ENCODE data around the gene CD82. TPM values are rescaled to one million over a fixed set of nuclear protein-coding genes. Genes with fewer than 3 reads are reported as not detected.

Gene CD82
- polyA plus RNA-seq, 1 donor from 2014 or later = 0.84 TPM

DNA sequence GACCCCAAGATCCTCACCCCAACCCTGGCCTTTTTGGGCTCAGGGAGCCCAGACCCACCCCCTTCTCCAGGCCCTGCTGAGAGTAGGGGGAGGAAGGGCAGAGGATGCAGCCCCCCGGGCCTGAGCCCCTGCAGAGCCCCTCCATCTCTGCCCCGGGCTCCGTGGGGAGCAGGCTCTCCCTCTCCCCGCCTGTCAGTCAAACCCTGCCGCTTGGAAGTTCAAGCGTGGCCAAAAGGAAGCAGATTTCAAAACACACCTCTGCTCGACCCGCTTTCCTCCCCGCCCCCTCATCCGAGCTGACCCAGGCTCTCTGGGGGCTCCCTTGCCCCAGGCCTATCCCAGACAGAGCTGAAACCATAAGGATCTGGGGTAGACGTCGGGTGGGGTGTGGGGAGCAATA lies 39.0 kb upstream of the CD82 start:
- no peaks in the 10 kb centered on the region for H3K36me3 ChIP-seq (ENCODE audit: insufficient read depth, low read length)
- no peaks in the 10 kb centered on the region for H3K9me2 ChIP-seq (ENCODE audit: insufficient read depth, low read length)
- H3K4me2 ChIP-seq (ENCODE audit: low read length) = no peak overlapping the region
- H2AFZ ChIP-seq (ENCODE audit: low read depth, low read length) = no peak overlapping the region
- TF ChIP-seq EZH2 (IDR thresholded peaks at IDR 0.05; ENCODE audit: borderline replicate concordance, insufficient read depth, low read length, poor library complexity, severe bottlenecking) (no peak), POLR2AphosphoS5 (IDR thresholded peaks at IDR 0.05) (no peak), TAF1 (IDR thresholded peaks at IDR 0.05; ENCODE audit: low read depth) (no peak), EP300 (conservative IDR thresholded peaks at IDR 0.05; ENCODE audit: poor library complexity, severe bottlenecking) (no peak), MXI1 (conservative IDR thresholded peaks at IDR 0.05; ENCODE audit: poor library complexity, severe bottlenecking) (no peak)
- TF ChIP-seq, protein P1, sequence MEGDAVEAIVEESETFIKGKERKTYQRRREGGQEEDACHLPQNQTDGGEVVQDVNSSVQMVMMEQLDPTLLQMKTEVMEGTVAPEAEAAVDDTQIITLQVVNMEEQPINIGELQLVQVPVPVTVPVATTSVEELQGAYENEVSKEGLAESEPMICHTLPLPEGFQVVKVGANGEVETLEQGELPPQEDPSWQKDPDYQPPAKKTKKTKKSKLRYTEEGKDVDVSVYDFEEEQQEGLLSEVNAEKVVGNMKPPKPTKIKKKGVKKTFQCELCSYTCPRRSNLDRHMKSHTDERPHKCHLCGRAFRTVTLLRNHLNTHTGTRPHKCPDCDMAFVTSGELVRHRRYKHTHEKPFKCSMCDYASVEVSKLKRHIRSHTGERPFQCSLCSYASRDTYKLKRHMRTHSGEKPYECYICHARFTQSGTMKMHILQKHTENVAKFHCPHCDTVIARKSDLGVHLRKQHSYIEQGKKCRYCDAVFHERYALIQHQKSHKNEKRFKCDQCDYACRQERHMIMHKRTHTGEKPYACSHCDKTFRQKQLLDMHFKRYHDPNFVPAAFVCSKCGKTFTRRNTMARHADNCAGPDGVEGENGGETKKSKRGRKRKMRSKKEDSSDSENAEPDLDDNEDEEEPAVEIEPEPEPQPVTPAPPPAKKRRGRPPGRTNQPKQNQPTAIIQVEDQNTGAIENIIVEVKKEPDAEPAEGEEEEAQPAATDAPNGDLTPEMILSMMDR (IDR thresholded peaks at IDR 0.05; ENCODE audit: poor library complexity, severe bottlenecking) = no peak
- no peak overlapping the region for H3K4me3 ChIP-seq (ENCODE audit: low read length)
- no peak overlapping the region for H3K27ac ChIP-seq (ENCODE audit: low read length)
- no peaks in the 10 kb centered on the region for H3K79me2 ChIP-seq (replicated peaks; ENCODE audit: insufficient read depth, low read length)
- H3F3A ChIP-seq (ENCODE audit: insufficient read depth, low read length, poor library complexity, severe bottlenecking) = no peaks in the 10 kb centered on the region
- no peaks in the 10 kb centered on the region for H3K9me3 ChIP-seq (ENCODE audit: low read length)
- no peaks in the 10 kb centered on the region for H4K20me1 ChIP-seq (ENCODE audit: insufficient read depth)
- H3K27me3 ChIP-seq (ENCODE audit: insufficient read depth, low read depth, low read length) = no peaks in the 10 kb centered on the region
- H3K9ac ChIP-seq (ENCODE audit: low read length) = no peak overlapping the region

DNA sequence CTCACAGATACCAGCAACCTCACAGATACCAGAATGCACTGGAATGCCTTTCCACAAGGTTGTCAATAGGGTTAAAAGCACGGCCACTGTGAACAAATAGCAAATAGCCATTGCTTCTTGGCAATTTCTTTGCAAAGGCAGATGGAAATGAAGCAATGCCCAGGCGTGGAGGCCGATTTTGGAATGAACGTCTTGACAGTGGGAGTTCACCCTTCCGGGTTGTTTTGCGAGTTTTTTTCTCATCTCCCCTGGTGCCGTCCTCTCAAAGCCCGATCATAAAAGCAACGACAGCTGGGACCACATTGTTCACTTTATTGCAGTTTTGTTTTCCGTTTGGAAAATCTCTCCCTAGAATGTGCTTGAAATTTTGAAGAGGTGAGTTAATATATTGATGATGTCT lies 38.0 kb upstream of the CD82 start:
- Histone ChIP-seq H4K20me1 (ENCODE audit: insufficient read depth) (no peaks in the 10 kb centered on the region), H3K27ac (ENCODE audit: low read length) (no peak overlapping the region), H3K4me3 (ENCODE audit: low read length) (no peak overlapping the region), H2AFZ (ENCODE audit: low read depth, low read length) (no peak overlapping the region), H3K36me3 (ENCODE audit: insufficient read depth, low read length) (no peaks in the 10 kb centered on the region), H3K4me2 (ENCODE audit: low read length) (no peak overlapping the region), H3K9me3 (ENCODE audit: low read length) (no peaks in the 10 kb centered on the region), H3F3A (ENCODE audit: insufficient read depth, low read length, poor library complexity, severe bottlenecking) (no peaks in the 10 kb centered on the region), H3K9ac (ENCODE audit: low read length) (no peak overlapping the region), H3K27me3 (ENCODE audit: insufficient read depth, low read depth, low read length) (no peaks in the 10 kb centered on the region), H3K9me2 (ENCODE audit: insufficient read depth, low read length) (no peaks in the 10 kb centered on the region), H3K79me2 (replicated peaks; ENCODE audit: insufficient read depth, low read length) (no peaks in the 10 kb centered on the region)
- TF ChIP-seq RAD21 (conservative IDR thresholded peaks at IDR 0.05) = no peak

- Histone ChIP-seq H3K36me3 (ENCODE audit: insufficient read depth, low read length) (no peaks in the 10 kb centered on the region), H3K9ac (ENCODE audit: low read length) (no peak overlapping the region), H3K27ac (ENCODE audit: low read length) (no peak overlapping the region), H3K4me3 (ENCODE audit: low read length) (no peak overlapping the region), H3K27me3 (ENCODE audit: insufficient read depth, low read depth, low read length) (no peaks in the 10 kb centered on the region), H3K4me2 (ENCODE audit: low read length) (no peak overlapping the region), H4K20me1 (ENCODE audit: insufficient read depth) (no peaks in the 10 kb centered on the region), H3K9me2 (ENCODE audit: insufficient read depth, low read length) (no peaks in the 10 kb centered on the region), H3K9me3 (ENCODE audit: low read length) (no peaks in the 10 kb centered on the region), H3K79me2 (replicated peaks; ENCODE audit: insufficient read depth, low read length) (no peaks in the 10 kb centered on the region), H2AFZ (ENCODE audit: low read depth, low read length) (no peak overlapping the region), H3F3A (ENCODE audit: insufficient read depth, low read length, poor library complexity, severe bottlenecking) (no peaks in the 10 kb centered on the region)
- TF ChIP-seq RAD21 (conservative IDR thresholded peaks at IDR 0.05) (no peak), POLR2AphosphoS5 (IDR thresholded peaks at IDR 0.05) (no peak), EZH2 (IDR thresholded peaks at IDR 0.05; ENCODE audit: borderline replicate concordance, insufficient read depth, low read length, poor library complexity, severe bottlenecking) (no peak), TAF1 (IDR thresholded peaks at IDR 0.05; ENCODE audit: low read depth) (no peak), SMC3 (conservative IDR thresholded peaks at IDR 0.05; ENCODE audit: poor library complexity) (no peak), EP300 (conservative IDR thresholded peaks at IDR 0.05; ENCODE audit: poor library complexity, severe bottlenecking) (no peak), MXI1 (conservative IDR thresholded peaks at IDR 0.05; ENCODE audit: poor library complexity, severe bottlenecking) (no peak)
- TF ChIP-seq, protein P2, sequence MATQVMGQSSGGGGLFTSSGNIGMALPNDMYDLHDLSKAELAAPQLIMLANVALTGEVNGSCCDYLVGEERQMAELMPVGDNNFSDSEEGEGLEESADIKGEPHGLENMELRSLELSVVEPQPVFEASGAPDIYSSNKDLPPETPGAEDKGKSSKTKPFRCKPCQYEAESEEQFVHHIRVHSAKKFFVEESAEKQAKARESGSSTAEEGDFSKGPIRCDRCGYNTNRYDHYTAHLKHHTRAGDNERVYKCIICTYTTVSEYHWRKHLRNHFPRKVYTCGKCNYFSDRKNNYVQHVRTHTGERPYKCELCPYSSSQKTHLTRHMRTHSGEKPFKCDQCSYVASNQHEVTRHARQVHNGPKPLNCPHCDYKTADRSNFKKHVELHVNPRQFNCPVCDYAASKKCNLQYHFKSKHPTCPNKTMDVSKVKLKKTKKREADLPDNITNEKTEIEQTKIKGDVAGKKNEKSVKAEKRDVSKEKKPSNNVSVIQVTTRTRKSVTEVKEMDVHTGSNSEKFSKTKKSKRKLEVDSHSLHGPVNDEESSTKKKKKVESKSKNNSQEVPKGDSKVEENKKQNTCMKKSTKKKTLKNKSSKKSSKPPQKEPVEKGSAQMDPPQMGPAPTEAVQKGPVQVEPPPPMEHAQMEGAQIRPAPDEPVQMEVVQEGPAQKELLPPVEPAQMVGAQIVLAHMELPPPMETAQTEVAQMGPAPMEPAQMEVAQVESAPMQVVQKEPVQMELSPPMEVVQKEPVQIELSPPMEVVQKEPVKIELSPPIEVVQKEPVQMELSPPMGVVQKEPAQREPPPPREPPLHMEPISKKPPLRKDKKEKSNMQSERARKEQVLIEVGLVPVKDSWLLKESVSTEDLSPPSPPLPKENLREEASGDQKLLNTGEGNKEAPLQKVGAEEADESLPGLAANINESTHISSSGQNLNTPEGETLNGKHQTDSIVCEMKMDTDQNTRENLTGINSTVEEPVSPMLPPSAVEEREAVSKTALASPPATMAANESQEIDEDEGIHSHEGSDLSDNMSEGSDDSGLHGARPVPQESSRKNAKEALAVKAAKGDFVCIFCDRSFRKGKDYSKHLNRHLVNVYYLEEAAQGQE (IDR thresholded peaks at IDR 0.05; ENCODE audit: borderline replicate concordance) = no peak
- TF ChIP-seq, protein P1 (IDR thresholded peaks at IDR 0.05; ENCODE audit: poor library complexity, severe bottlenecking) = no peak
These were observed 37.4 kb upstream of the CD82 start for GRCh38 chr11:44528103-44528502.

Data from neural cell (in vitro differentiated cells).